NCI-H526 (cell line): ENCODE results near the gene WDR47.
"Not testable (repeated sequence)": the region's sequence is repeated elsewhere in the genome, so short reads cannot be mapped to it uniquely, and the experiment has no call there.

Experiments used
- DNase-seq, 2 experiments: peaks; one replicate each; lab custom pipeline; 2025; lab: John Stamatoyannopoulos, UW

The WDR47 gene

GRCh38 chr1:109052145-109052544 lies 10.2 kb upstream of the WDR47 start:
- DNase-seq, result not testable (repeated sequence)

- DNase-seq, result no peak
These were observed 8.5 kb upstream of the WDR47 start for GRCh38 chr1:109050228-109050995.

GRCh38 chr1:109048335-109048734 lies 6.4 kb upstream of the WDR47 start:
- no peak for DNase-seq

GRCh38 chr1:109047339-109047738 lies 5.4 kb upstream of the WDR47 start:
- no peak for DNase-seq

GRCh38 chr1:109046671-109047070 lies 4.8 kb upstream of the WDR47 start:
- no peak for DNase-seq

GRCh38 chr1:109045595-109045994 lies 3.7 kb upstream of the WDR47 start:
- no peak for DNase-seq

- peak in 1 of 2 experiments; percentile 59 for DNase-seq
These were observed 797 bp downstream of the WDR47 start for GRCh38 chr1:109040989-109041620.

- no peak for DNase-seq
These were observed 1.3 kb downstream of the WDR47 start for GRCh38 chr1:109040627-109040988.

- no peak for DNase-seq
These were observed 7.5 kb downstream of the WDR47 start for GRCh38 chr1:109034382-109034781.

GRCh38 chr1:109029493-109029892 lies 12.4 kb downstream of the WDR47 start:
- DNase-seq, result not testable (repeated sequence)

GRCh38 chr1:109027841-109028240 lies 14.1 kb downstream of the WDR47 start:
- no peak for DNase-seq

- DNase-seq, result no peak
These were observed 16.2 kb downstream of the WDR47 start for GRCh38 chr1:109025694-109026093.

- DNase-seq, result no peak
These were observed 17.3 kb downstream of the WDR47 start for GRCh38 chr1:109024646-109025045.

GRCh38 chr1:109020693-109021257 lies 21.1 kb downstream of the WDR47 start:
- no peak for DNase-seq

- DNase-seq, result not testable (repeated sequence)
These were observed 24.2 kb downstream of the WDR47 start for GRCh38 chr1:109017719-109018118.

- no peak for DNase-seq
These were observed 24.8 kb downstream of the WDR47 start for GRCh38 chr1:109017134-109017533.

GRCh38 chr1:109011335-109011734 lies 30.6 kb downstream of the WDR47 start:
- DNase-seq, result no peak

GRCh38 chr1:108996622-108997021 lies 45.3 kb downstream of the WDR47 start:
- not testable (repeated sequence) for DNase-seq

GRCh38 chr1:108983114-108983513 lies 58.8 kb downstream of the WDR47 start:
- DNase-seq, result no peak

GRCh38 chr1:108976658-108977057 lies 65.2 kb downstream of the WDR47 start:
- no peak for DNase-seq

- peak in 1 of 2 experiments; percentile 4 for DNase-seq
These were observed 69.0 kb downstream of the WDR47 start for GRCh38 chr1:108972951-108973350.

- DNase-seq, result no peak
These were observed 72.6 kb downstream of the WDR47 start for GRCh38 chr1:108969346-108969745.

- peak; percentile 84 to 96 for DNase-seq
These were observed 78.7 kb downstream of the WDR47 start, which contains the start of gene CLCC1 for GRCh38 chr1:108963052-108963686. Gene CLCC1 (minus strand): TSS chr1:108963484. CDS start chr1:108950437, 13,047 bp downstream.
